Hematopoietic multipotent progenitor cell treated with erythropoietin and hydrocortisone succinate and interleukin-3 and kit ligand, for 17 days (in vitro differentiated cells): ENCODE data around the gene PNPLA2.

Experiments used
- DNase-seq: peaks from one replicate; pipeline ENCODE4 v3.0.0-alpha.2; 2015; ENCODE audit warnings: low spot score

The PNPLA2 gene

DNA sequence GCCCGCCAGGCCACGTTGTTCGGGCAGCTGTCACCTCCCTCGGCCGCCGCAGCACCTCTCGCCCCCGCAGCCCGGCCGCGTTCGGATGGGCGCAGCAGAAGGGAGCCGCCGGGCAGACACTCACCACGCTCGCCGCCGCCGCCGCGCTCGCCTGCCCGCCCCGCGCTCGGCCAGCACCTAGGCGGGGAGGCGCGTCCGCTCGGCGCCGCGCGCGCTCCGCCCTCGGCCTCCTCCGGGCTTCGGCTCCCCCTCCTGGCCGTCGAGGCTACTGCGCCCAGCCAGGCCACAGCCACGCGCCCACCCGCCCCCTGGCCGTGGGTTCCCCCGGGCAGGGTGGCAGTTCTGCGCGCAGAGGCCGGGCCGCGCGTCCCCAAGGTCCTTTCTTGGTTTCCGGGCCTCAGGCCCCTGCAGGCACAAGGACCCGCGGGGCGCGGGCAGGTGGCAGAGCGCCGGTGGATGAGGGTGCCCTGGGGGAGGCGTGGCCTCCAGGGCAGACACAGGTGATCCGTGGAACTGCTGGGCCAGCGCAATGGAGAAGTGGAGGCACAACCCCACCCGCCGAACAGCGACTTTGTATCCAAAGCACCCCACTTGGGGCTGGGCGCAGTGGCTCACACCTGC is 20.5 kb upstream of the PNPLA2 start, which contains the start of gene SLC25A22:
SLC25A22 (minus strand) TSS at position 189 of the 621 bp plus-strand sequence. CDS start 3,275 bp downstream, outside the sequence.
- peak; percentile 80 for DNase-seq

DNA sequence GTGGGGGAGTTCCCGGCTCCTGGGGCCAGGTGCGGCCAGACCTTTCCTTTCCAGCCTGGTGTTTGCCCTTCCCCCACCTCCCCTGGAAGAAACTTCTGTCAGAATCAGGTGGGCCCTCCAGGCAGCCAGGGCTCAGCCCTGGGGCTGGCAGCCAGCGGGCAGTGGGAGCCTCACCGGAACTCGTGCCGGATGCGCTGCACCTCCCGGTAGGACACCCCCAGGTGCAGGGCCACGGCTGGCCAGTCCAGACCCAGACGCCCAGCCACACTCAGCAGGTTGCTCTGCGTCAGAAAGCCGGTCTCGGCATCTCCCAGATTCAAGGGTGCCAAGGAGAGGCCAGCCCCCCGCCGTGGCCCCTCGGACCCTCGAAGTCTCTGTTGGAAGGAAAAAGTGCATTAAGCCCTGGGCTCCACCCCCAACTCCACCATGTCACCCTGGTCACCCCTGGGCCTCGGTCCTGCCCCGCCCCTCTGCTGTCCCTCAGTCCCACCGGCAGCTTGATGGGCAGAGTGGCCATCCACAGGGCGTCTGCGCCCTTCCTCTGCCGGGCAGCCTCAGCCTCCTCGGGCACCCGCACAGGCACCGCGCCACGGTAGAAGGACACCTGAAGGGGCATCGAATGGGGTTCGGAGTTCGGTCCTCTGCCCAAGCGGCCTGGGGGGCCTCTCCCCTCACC is 18.9 kb upstream of the PNPLA2 start:
- DNase-seq: no peak

- DNase-seq: no peak
Observed at GRCh38 chr11:800473-800872, 18.2 kb upstream of the PNPLA2 start.

GRCh38 chr11:801097-801780 is 17.5 kb upstream of the PNPLA2 start:
- DNase-seq: no peak

DNA sequence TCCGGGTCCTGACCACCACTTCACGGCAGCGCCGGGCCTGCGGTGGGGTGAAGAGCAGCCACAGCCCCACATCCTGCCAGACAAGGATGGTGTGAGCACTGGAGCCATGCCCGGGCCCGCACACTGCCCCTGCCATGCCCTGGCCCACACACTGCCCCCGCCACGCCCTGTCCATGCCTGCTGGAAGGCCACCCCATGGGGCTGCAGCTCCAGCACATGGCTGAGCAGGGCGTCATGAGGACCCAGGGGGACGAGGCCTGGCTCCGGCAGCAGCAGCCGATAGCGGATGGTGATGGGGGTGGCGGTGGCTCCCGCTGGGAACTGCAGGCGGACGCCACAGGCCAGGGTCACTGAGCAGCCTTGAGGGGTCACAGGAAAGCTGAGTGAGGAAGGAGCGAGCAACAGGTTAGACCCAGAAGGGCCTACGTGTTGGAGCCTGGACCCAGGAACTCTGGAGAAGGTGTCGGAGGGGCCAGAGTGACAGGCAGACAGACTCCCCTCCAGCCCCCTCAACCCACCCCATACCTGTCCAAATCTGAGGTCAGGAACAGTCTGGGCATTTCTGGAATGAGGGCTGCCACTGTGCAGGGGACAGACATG is 16.6 kb upstream of the PNPLA2 start:
- DNase-seq: no peak

GRCh38 chr11:802693-803466 is 15.8 kb upstream of the PNPLA2 start:
- no peak for DNase-seq

GRCh38 chr11:803467-803742 is 15.3 kb upstream of the PNPLA2 start:
- DNase-seq: no peak

- no peak for DNase-seq
Observed at GRCh38 chr11:803770-804598, 14.7 kb upstream of the PNPLA2 start.

DNA sequence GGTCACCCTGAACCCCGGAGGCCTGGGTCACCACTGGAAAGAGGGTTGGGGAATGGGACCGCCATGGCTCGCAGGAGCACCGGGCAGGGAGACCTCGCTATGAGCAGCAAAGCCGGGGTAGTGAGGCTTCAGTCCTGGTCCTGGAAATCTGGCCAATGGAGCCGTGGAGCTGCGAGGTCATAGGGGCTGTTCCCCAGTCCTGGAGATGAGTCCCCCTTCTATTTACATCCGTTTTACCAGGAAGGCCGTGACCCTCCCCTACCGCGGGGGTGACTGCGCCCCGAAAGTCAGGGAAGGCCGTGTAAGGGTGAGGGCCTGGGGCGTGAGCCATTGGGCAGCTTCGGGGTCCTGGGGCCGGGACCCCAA is 14.1 kb upstream of the PNPLA2 start:
- DNase-seq: no peak

DNA sequence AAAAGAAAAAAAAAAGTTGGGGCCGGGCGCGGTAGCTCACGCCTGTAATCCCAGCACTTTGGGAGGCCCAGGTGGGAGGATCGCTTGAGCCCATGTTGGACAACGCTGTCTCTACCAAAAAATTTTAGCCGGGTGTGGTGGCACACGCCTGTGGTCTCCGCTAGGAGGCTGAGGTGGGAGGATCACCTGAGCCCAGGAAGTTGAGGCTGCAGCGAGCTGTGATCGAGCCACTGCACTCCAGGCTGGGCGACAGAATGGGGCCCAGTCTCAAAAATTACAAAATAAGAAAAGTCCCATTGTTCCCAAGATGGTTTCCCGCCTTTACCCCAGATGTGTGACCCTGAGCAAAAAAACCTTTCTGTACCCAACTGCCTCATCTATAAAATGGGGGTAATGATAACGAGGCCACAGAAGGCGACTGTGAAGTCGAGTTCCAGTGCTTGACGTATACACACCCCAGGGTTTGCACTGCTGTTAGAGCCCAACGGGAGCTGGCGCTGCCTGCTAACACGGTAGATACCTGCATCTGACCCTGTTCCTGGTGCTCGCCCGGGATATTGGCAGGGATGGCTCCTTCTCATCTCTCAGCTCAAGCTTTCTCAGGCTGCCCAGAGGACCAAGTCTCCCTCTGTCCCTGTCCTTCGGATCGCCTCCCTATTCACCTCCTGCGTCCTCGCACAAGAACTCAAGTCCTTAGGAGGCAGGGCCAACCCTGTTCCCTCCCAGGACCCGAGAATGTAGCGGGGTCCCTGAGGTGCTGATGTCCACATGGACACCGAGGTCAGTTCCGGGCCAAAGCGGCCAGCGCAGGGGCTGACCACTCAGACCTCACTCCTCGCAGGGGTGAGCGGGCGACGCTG is 10.1 kb upstream of the PNPLA2 start:
- DNase-seq: no peak

DNA sequence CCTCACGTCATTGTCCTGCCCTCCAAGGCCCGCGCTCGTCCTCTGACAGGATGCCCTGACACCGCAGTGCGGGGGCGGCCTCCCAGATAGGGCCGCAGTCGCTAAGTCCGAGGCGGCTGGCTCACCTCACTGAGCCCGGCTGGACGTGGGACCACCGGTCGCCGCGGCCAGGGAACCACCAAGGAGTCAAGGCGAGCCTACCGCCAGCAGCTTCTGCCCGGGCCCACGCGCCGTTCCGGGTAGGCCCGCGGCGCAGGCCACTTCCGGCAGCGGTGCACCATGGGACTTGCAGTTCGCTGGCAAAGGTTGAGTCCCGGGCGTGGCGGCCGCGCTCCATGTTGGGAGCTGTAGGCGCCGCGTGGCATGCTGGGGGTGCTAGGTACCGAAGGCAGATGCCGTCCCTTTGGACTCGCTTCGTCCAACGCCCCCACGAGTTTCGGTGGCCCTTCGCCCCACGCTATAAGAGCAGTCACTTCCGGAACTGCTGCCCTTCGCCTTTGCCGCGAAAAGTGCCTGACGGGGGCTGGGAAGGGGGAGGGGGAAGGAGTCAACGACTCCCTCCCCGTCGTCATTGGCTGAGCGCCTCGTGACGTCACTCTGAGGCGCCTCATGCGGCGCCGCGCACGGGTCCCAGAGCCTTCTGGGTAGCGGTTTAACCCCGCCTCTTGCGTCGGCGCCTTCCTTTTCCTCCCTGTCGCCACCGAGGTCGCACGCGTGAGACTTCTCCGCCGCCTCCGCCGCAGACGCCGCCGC is 9.3 kb upstream of the PNPLA2 start, which contains the start of gene RPLP2:
RPLP2 (plus strand) TSS at position 681 of the 753 bp plus-strand sequence. CDS start 268 bp downstream, outside the sequence.
- DNase-seq: peak; percentile 99

DNA sequence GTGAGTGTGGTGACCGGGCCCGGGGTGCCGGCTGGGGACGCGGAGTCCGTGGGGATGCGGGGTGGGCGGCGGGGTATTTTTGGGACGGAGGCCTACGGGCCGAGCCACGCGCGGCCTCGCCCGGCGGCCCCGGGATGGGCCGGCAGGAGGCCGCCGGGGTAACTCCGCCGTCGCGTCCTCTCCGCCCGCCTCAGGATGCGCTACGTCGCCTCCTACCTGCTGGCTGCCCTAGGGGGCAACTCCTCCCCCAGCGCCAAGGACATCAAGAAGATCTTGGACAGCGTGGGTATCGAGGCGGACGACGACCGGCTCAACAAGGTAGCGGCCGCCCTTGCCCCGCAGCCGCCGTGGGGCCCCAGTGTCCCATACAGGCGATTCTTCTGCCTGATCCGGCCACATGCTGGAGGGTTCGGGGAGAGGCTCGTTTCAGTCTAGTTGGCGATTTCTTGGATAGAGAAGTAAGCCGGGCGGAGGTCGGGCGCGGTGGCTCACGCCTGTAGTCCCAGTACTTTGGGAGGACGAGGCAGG is 8.6 kb upstream of the PNPLA2 start:
- DNase-seq: no peak

- DNase-seq: no peak
Observed at GRCh38 chr11:811446-812245, 7.1 kb upstream of the PNPLA2 start.

DNA sequence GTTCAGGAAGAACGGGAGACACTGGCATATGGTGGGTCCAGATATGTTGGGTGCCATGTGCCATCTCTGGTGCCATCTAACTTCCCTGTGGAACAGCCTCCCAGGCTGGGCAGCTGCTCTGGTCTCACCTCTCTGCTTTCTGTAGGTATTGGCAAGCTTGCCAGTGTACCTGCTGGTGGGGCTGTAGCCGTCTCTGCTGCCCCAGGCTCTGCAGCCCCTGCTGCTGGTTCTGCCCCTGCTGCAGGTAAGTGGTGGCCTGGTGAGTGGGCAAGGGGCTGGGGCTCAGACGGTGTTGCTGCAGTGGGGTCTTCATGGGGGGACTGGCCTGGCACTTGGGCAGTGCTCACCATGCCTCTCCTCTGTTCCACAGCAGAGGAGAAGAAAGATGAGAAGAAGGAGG is 6.3 kb upstream of the PNPLA2 start:
- no peak for DNase-seq

DNA sequence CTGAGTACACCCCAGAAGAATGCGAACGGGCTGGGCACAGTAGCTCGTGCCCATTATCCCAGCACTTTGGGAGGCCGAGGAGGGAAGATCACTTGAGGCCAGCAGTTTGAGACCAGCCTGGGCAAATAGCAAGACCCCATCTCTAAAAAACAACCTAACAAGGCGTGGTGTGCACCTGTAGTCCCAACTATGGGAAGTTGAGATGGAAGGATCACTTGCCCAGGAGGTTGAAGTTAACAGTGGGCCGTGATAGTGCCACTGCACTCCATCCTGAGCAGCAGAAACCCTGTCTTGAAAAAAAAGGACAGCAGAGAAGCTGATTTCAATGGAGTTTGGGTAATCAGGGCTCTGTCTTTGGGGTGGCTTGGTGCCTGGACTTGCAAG is 5.7 kb upstream of the PNPLA2 start:
- no peak for DNase-seq

GRCh38 chr11:813456-814096 is 5.1 kb upstream of the PNPLA2 start:
- no peak for DNase-seq

GRCh38 chr11:815675-816432 is 2.9 kb upstream of the PNPLA2 start:
- DNase-seq: no peak
